Retinal pigment epithelial cell (primary cell): Measurements from ENCODE around the gene FAIM2.
A peak's percentile ranks its signal among the peaks of the same experiment; 100 is the strongest.

Source experiments
- DNase-seq: peaks from one replicate; pipeline ENCODE4 v3.0.0-alpha.2; 2010; ENCODE audit warnings: low read depth
- H3K4me3 ChIP-seq: 2 replicates; pipeline ENCODE4 v1.5.1; 2011; ENCODE audit warnings: mild to moderate bottlenecking, low read length, control low read depth, moderate library complexity
- CTCF ChIP-seq: conservative IDR thresholded peaks from 2 replicates; pipeline ENCODE4 v1.5.1; 2011; ENCODE audit warnings: low read depth, low read length, control low read depth, inconsistent platforms

Gene FAIM2

GRCh38 chr12:49903700-49904423, at the start of gene FAIM2:
Gene FAIM2, minus strand, starts transcription at chr12:49903900. Its CDS starts 108 bp downstream, at chr12:49903792.
- H3K4me3 ChIP-seq: peak within 1 kb of the TSS; percentile 30
- DNase-seq: no peak
- TF ChIP-seq CTCF: no peak

- no peak for TF ChIP-seq CTCF
- H3K4me3 ChIP-seq: no peak overlapping the region
- DNase-seq: no peak
Observed at GRCh38 chr12:49953151-49953550, 49.5 kb upstream of the FAIM2 start.

GRCh38 chr12:49952391-49953055, 48.8 kb upstream of the FAIM2 start:
- H3K4me3 ChIP-seq: no peak overlapping the region
- no peak for DNase-seq
- TF ChIP-seq CTCF: no peak

GRCh38 chr12:49951411-49952240, 47.9 kb upstream of the FAIM2 start:
- DNase-seq: no peak
- no peak for TF ChIP-seq CTCF
- H3K4me3 ChIP-seq: no peak overlapping the region

- no peak within 1 kb of the TSS for H3K4me3 ChIP-seq
- no peak for TF ChIP-seq CTCF
- DNase-seq: no peak
Observed at GRCh38 chr12:49950273-49951251, 46.9 kb upstream of the FAIM2 start, which contains the start of gene AQP2. Gene AQP2, plus strand, starts transcription at chr12:49950737. Its CDS starts 94 bp downstream, at chr12:49950831.

- DNase-seq: no peak
- TF ChIP-seq CTCF: no peak
- H3K4me3 ChIP-seq: no peak overlapping the region
Observed at GRCh38 chr12:49949866-49950265, 46.2 kb upstream of the FAIM2 start.
